CD14-positive monocyte (primary cell): ENCODE data around the gene GNG5. TPM values are rescaled to one million over a fixed set of nuclear protein-coding genes. Genes with fewer than 3 reads are reported as not detected.

Experiments
- DNase-seq, 3 donors: peaks; one replicate each; pipeline ENCODE4 v3.0.0-alpha.2; 2011 to 2022
- H2AFZ ChIP-seq: 2 replicates; pipeline ENCODE4 v1.6.0; 2012; ENCODE audit warnings: mild to moderate bottlenecking, low read depth, low read length, inconsistent platforms; ENCODE audit not compliant: insufficient read depth, poor library complexity, severe bottlenecking
- H3K27ac ChIP-seq, 2 donors: 1 replicate in 1 of 2; 2 replicates in 1 of 2; pipeline ENCODE4 v1.5.1; 2012 to 2013; ENCODE audit warnings: low read length in 2 of 2, control low read depth in 1 of 2, inconsistent platforms in 1 of 2, low read depth in 1 of 2, mild to moderate bottlenecking in 1 of 2
- H3K27me3 ChIP-seq, 2 donors: one replicate each; pipeline versions ENCODE4 v1.6.0 to v1.6.1; 2011 to 2013; ENCODE audit warnings: low read length in 2 of 2; ENCODE audit not compliant: control insufficient read depth in 2 of 2, insufficient read depth in 2 of 2
- H3K36me3 ChIP-seq, 2 donors: replicated peaks in 1 of 2; 1 replicate in 1 of 2; 2 replicates in 1 of 2; pipeline versions ENCODE4 v1.5.1 to v1.6.1; 2012 to 2013; ENCODE audit warnings: low read length in 2 of 2, control low read depth in 1 of 2, inconsistent platforms in 1 of 2, mild to moderate bottlenecking in 1 of 2; ENCODE audit not compliant: insufficient read depth in 2 of 2, control insufficient read depth in 1 of 2
- H3K4me1 ChIP-seq, 2 donors: 1 replicate in 1 of 2; 2 replicates in 1 of 2; pipeline versions ENCODE4 v1.5.1 to v1.6.1; 2012 to 2013; ENCODE audit warnings: low read length in 2 of 2, control low read depth in 1 of 2, inconsistent platforms in 1 of 2, mild to moderate bottlenecking in 1 of 2, moderate library complexity in 1 of 2; ENCODE audit not compliant: insufficient read depth in 2 of 2, control insufficient read depth in 1 of 2
- H3K4me2 ChIP-seq: replicated peaks from 2 replicates; pipeline ENCODE3; 2012; ENCODE audit warnings: low read length, moderate library complexity, mild to moderate bottlenecking; ENCODE audit not compliant: poor library complexity, severe bottlenecking; ENCODE audit errors: extremely low read depth
- H3K4me3 ChIP-seq, 3 experiments: fragments of 200-600 bp in 1 of 3; sonication (generic) in 1 of 3; replicated peaks in 1 of 3; 1 replicate in 2 of 3; 2 replicates in 1 of 3; pipeline ENCODE4 v1.5.1; 2011 to 2013; ENCODE audit warnings: low read length in 3 of 3, mild to moderate bottlenecking in 3 of 3, control low read depth in 2 of 3, low read depth in 2 of 3, inconsistent platforms in 1 of 3, moderate library complexity in 1 of 3
- H3K79me2 ChIP-seq: 2 replicates; pipeline ENCODE4 v1.6.0; 2012; ENCODE audit warnings: mild to moderate bottlenecking, control low read depth, inconsistent platforms, low read length, moderate library complexity; ENCODE audit not compliant: insufficient read depth
- H3K9ac ChIP-seq: 2 replicates; pipeline ENCODE4 v1.6.0; 2017; ENCODE audit warnings: low read length, mild to moderate bottlenecking; ENCODE audit not compliant: insufficient read depth, poor library complexity, severe bottlenecking
- H3K9me3 ChIP-seq, 2 donors: replicated peaks in 1 of 2; 1 replicate in 1 of 2; 2 replicates in 1 of 2; pipeline versions ENCODE4 v1.5.1 to v1.6.1; 2012 to 2013; ENCODE audit warnings: low read length in 2 of 2, control low read depth in 1 of 2; ENCODE audit not compliant: control insufficient read depth in 1 of 2, insufficient read depth in 1 of 2
- H4K20me1 ChIP-seq: 2 replicates; pipeline ENCODE4 v1.6.0; 2012; ENCODE audit warnings: mild to moderate bottlenecking, low read length, control low read depth, moderate library complexity; ENCODE audit not compliant: insufficient read depth
- H3K27ac Mint-ChIP-seq, 7 donors: one replicate each; pipeline ENCODE4 v1.8.0; 2020; ENCODE audit warnings: mild to moderate bottlenecking in 7 of 7, mixed read lengths in 7 of 7, moderate library complexity in 6 of 7, inconsistent platforms in 2 of 7
- H3K27me3 Mint-ChIP-seq, 3 donors: one replicate each; pipeline ENCODE4 v1.8.0; 2021 to 2022; ENCODE audit warnings: low read depth in 3 of 3, mild to moderate bottlenecking in 3 of 3, mixed read lengths in 3 of 3, moderate library complexity in 3 of 3, inconsistent platforms in 1 of 3
- H3K36me3 Mint-ChIP-seq, 2 donors: one replicate each; pipeline ENCODE4 v1.8.0; 2020; ENCODE audit warnings: mixed read lengths in 2 of 2, inconsistent platforms in 1 of 2, mild to moderate bottlenecking in 1 of 2
- H3K4me1 Mint-ChIP-seq: one replicate; pipeline ENCODE4 v1.8.0; 2020; ENCODE audit warnings: mild to moderate bottlenecking, mixed read lengths
- H3K4me3 Mint-ChIP-seq, 2 donors: one replicate each; pipeline ENCODE4 v1.8.0; 2020; ENCODE audit warnings: mild to moderate bottlenecking in 2 of 2, mixed read lengths in 2 of 2, moderate library complexity in 1 of 2
- H3K9me3 Mint-ChIP-seq, 7 donors: one replicate each; pipeline ENCODE4 v1.8.0; 2020 to 2022; ENCODE audit warnings: mixed read lengths in 7 of 7, mild to moderate bottlenecking in 6 of 7, moderate library complexity in 6 of 7, inconsistent platforms in 2 of 7
- CTCF ChIP-seq: fragments of 200-600 bp; IDR thresholded peaks from one replicate; pipeline ENCODE4 v1.8.0; 2022; ENCODE audit warnings: antibody characterized with exemption, mild to moderate bottlenecking
- WGBS: methylation state at CpG from one replicate; pipeline ENCODE4 v1.1.5; 2013; ENCODE audit warnings: missing lambda C conversion rate; ENCODE audit not compliant: insufficient coverage; 5-methylcytosine and 5-hydroxymethylcytosine counted together
- intact Hi-C, 2 donors: fragments of 100-400 bp; cut with micrococcal nuclease; formaldehyde crosslinking; loops; one replicate each; pipeline versions ENCODE4 v1.15.0 to v1.15.1; 2023
- polyA plus RNA-seq, 3 donors: library from polyadenylated mRNA; depleted of rRNA in 1 of 3; unstranded in 2 of 3; stranded (reverse) in 1 of 3; fragments of 300-500 nt in 2 of 3; fragments of >200 nt in 1 of 3; fragmentation: Illumina TruSeq in 2 of 3; gene quantifications; 1 replicate in 2 of 3; 2 replicates in 1 of 3; pipeline ENCODE4 v1.2.3, GENCODE V29; 2012 to 2021

The GNG5 gene
- polyA plus RNA-seq, 3 donors, result 135 to 555 (median 377) TPM

DNA sequence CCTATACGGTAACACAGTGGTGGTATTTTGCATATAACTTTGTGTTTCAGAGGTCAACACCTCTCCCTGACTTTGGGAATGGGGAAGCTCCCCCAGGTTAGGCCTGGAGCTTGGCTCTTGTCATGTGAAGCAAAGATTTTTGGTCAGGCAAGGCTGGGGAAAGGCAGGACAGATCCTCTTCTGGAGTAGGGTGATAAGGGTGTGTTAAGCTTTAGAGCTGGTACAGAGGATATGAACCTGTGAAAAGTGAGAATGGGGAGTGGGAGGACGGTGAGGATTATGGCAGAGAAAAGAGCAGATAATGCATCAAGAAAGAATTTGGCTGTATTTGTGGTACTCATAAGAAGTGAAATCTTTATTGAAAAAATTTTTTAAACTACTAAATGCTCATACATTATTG lies 25.1 kb downstream of the GNG5 start:
- H3K79me2 ChIP-seq, result peaks cover 73% of the 10 kb centered on the region
- TF ChIP-seq CTCF, result no peak

DNA sequence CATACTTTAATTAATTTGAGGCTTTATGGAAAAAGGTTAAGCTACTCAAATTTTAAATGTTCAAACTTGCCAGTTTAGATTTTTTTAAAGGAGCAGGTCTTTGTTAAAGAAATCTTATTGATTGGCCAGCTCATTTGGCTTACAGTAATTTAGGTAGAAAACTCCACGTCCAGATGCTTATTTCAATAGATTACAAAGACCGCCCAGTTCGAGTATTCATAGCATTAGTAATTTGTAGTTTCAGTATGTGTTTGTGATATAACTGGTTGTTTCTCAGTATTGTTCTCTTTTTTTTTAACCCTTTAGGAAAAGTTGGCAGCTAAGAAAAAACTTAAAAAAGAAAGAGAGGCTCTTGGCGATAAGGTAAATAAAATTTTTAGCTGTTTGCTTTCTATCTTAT lies 25.7 kb downstream of the GNG5 start:
- no peak overlapping the region for H3K9ac ChIP-seq
- Mint-ChIP-seq H3K4me3 (peak overlapping the region in 1 of 2 donors; percentile 46), H3K36me3 (peaks cover 45 to 47% of the 10 kb centered on the region in 2 donors), H3K27me3 (peaks cover 3 to 19% (median 7%) of the 10 kb centered on the region in 3 donors), H3K9me3 (peaks cover 9 to 20% (median 13%) of the 10 kb centered on the region in 7 donors), H3K4me1 (peaks cover 34% of the 10 kb centered on the region), H3K27ac (no peak overlapping the region)
- H3K4me1 ChIP-seq, result peaks cover 18 to 30% of the 10 kb centered on the region in 2 donors
- DNase-seq, result no peak
- H2AFZ ChIP-seq, result no peak overlapping the region
- no peak overlapping the region for H3K27ac ChIP-seq
- H3K4me3 ChIP-seq, result peak overlapping the region in 1 of 3 experiments; percentile 92
- H3K36me3 ChIP-seq, result peaks cover 24 to 44% of the 10 kb centered on the region in 2 donors
- H3K27me3 ChIP-seq, result peaks cover 5 to 8% of the 10 kb centered on the region in 2 donors
- no peak for TF ChIP-seq CTCF
- 100% methylated on average over 1 of the region's 4 CpGs for WGBS
- intact Hi-C loops, result no loop called here
- peaks cover 22% of the 10 kb centered on the region for H4K20me1 ChIP-seq
- H3K79me2 ChIP-seq, result peaks cover 68% of the 10 kb centered on the region
- H3K4me2 ChIP-seq, result peak overlapping the region; percentile 77
- no peaks in the 10 kb centered on the region for H3K9me3 ChIP-seq

More for the DNA sequence above, 25.1 kb downstream of the GNG5 start:
- H3K36me3 Mint-ChIP-seq, result peaks cover 51 to 52% of the 10 kb centered on the region in 2 donors
- WGBS, result no CpG with 5 or more reads among the region's 2 CpGs
- intact Hi-C loops, result no loop called here
- Histone ChIP-seq H3K4me3 (no peak overlapping the region), H3K27ac (no peak overlapping the region), H3K4me1 (peaks cover 18 to 30% of the 10 kb centered on the region in 2 donors), H4K20me1 (peaks cover 28% of the 10 kb centered on the region), H3K9ac (no peak overlapping the region), H3K27me3 (peaks cover 5 to 6% of the 10 kb centered on the region in 2 donors), H2AFZ (no peak overlapping the region), H3K36me3 (peaks cover 24 to 49% of the 10 kb centered on the region in 2 donors), H3K4me2 (no peak overlapping the region), H3K9me3 (no peaks in the 10 kb centered on the region)
- H3K9me3 Mint-ChIP-seq, result peaks cover 9 to 20% (median 13%) of the 10 kb centered on the region in 7 donors
- no peak overlapping the region for H3K27ac Mint-ChIP-seq
- no peak overlapping the region for H3K4me3 Mint-ChIP-seq
- peaks cover 3 to 18% (median 7%) of the 10 kb centered on the region in 3 donors for H3K27me3 Mint-ChIP-seq
- H3K4me1 Mint-ChIP-seq, result peaks cover 37% of the 10 kb centered on the region
- no peak for DNase-seq
